Stimulated activated memory B cell treated with anti-CD40 and anti-IgM and Interleukin-4, amounts not matched to agents 10 μg/mL and 1 μg/mL and 100 μg/mL, for 72 hours (primary cell): ENCODE results near the gene CDKN1A.
A peak's percentile ranks its signal among the peaks of the same experiment; 100 is the strongest.
"Not testable (repeated sequence)": the region's sequence is repeated elsewhere in the genome, so short reads cannot be mapped to it uniquely, and the experiment has no call there.

ENCODE experiments used
- ATAC-seq: fragments of 150-1000 bp; cut with Tn5 transposase; 2 replicates; pipeline ENCODE4 v1.10.0; 2021
- H3K27ac Mint-ChIP-seq: one replicate; pipeline ENCODE4 v1.8.0; 2022; ENCODE audit warnings: mild to moderate bottlenecking, mixed read lengths
- H3K27me3 Mint-ChIP-seq: one replicate; pipeline ENCODE4 v1.8.0; 2022; ENCODE audit warnings: mixed read lengths
- H3K36me3 Mint-ChIP-seq: one replicate; pipeline ENCODE4 v1.8.0; 2022; ENCODE audit warnings: mixed read lengths
- H3K4me1 Mint-ChIP-seq: one replicate; pipeline ENCODE4 v1.8.0; 2022; ENCODE audit warnings: mixed read lengths
- H3K4me3 Mint-ChIP-seq: one replicate; pipeline ENCODE4 v1.8.0; 2022; ENCODE audit warnings: mild to moderate bottlenecking, moderate library complexity, mixed read lengths
- H3K9me3 Mint-ChIP-seq: one replicate; pipeline ENCODE4 v1.8.0; 2022; ENCODE audit warnings: mixed read lengths

CDKN1A gene

GRCh38 chr6:36714511-36714910, 36.0 kb downstream of the CDKN1A start:
- Mint-ChIP-seq H3K4me3 (no peak overlapping the region), H3K27ac (no peak overlapping the region), H3K4me1 (peaks cover 4% of the 10 kb centered on the region), H3K9me3 (no peaks in the 10 kb centered on the region), H3K27me3 (no peaks in the 10 kb centered on the region), H3K36me3 (no peaks in the 10 kb centered on the region)
- no peak for ATAC-seq

- no peak overlapping the region for H3K4me3 Mint-ChIP-seq
- no peaks in the 10 kb centered on the region for H3K27me3 Mint-ChIP-seq
- no peaks in the 10 kb centered on the region for H3K9me3 Mint-ChIP-seq
- no peak for ATAC-seq
- peaks cover 14% of the 10 kb centered on the region for H3K4me1 Mint-ChIP-seq
- H3K36me3 Mint-ChIP-seq: no peaks in the 10 kb centered on the region
- H3K27ac Mint-ChIP-seq: no peak overlapping the region
These were observed 37.0 kb downstream of the CDKN1A start for GRCh38 chr6:36715469-36715868.

GRCh38 chr6:36716476-36717093, 38.1 kb downstream of the CDKN1A start:
- Mint-ChIP-seq H3K27ac (no peak overlapping the region), H3K9me3 (no peaks in the 10 kb centered on the region), H3K4me3 (no peak overlapping the region), H3K4me1 (peaks cover 20% of the 10 kb centered on the region), H3K36me3 (no peaks in the 10 kb centered on the region), H3K27me3 (no peaks in the 10 kb centered on the region)
- no peak for ATAC-seq

- Mint-ChIP-seq H3K9me3 (no peaks in the 10 kb centered on the region), H3K27ac (peak overlapping the region; percentile 9), H3K4me1 (peaks cover 20% of the 10 kb centered on the region), H3K4me3 (no peak overlapping the region), H3K27me3 (no peaks in the 10 kb centered on the region), H3K36me3 (no peaks in the 10 kb centered on the region)
- no peak for ATAC-seq
These were observed 38.8 kb downstream of the CDKN1A start for GRCh38 chr6:36717231-36717825.

GRCh38 chr6:36717871-36718540, 39.5 kb downstream of the CDKN1A start:
- Mint-ChIP-seq H3K27ac (peak overlapping the region; percentile 9), H3K4me3 (no peak overlapping the region), H3K36me3 (no peaks in the 10 kb centered on the region), H3K9me3 (no peaks in the 10 kb centered on the region), H3K4me1 (peaks cover 20% of the 10 kb centered on the region), H3K27me3 (no peaks in the 10 kb centered on the region)
- ATAC-seq: no peak

GRCh38 chr6:36718560-36718959, 40.0 kb downstream of the CDKN1A start:
- Mint-ChIP-seq H3K27ac (no peak overlapping the region), H3K4me1 (peaks cover 20% of the 10 kb centered on the region), H3K27me3 (no peaks in the 10 kb centered on the region), H3K36me3 (no peaks in the 10 kb centered on the region), H3K4me3 (no peak overlapping the region), H3K9me3 (no peaks in the 10 kb centered on the region)
- no peak for ATAC-seq

GRCh38 chr6:36719126-36719525, 40.6 kb downstream of the CDKN1A start:
- no peaks in the 10 kb centered on the region for H3K36me3 Mint-ChIP-seq
- H3K4me1 Mint-ChIP-seq: peaks cover 20% of the 10 kb centered on the region

GRCh38 chr6:36720251-36721141, 42.0 kb downstream of the CDKN1A start:
- ATAC-seq: peak; percentile 17
- peaks cover 34% of the 10 kb centered on the region for H3K4me1 Mint-ChIP-seq
- H3K4me3 Mint-ChIP-seq: no peak overlapping the region
- H3K27ac Mint-ChIP-seq: peak overlapping the region; percentile 7
- H3K9me3 Mint-ChIP-seq: no peaks in the 10 kb centered on the region
- H3K36me3 Mint-ChIP-seq: no peaks in the 10 kb centered on the region
- no peaks in the 10 kb centered on the region for H3K27me3 Mint-ChIP-seq

More at GRCh38 chr6:36719126-36719525, 40.6 kb downstream of the CDKN1A start:
- H3K4me3 Mint-ChIP-seq: no peak overlapping the region
- H3K9me3 Mint-ChIP-seq: no peaks in the 10 kb centered on the region
- H3K27me3 Mint-ChIP-seq: no peaks in the 10 kb centered on the region
- H3K27ac Mint-ChIP-seq: peak overlapping the region; percentile 7
- no peak for ATAC-seq

GRCh38 chr6:36721369-36722140, 43.0 kb downstream of the CDKN1A start:
- no peak for ATAC-seq
- Mint-ChIP-seq H3K27me3 (no peaks in the 10 kb centered on the region), H3K4me1 (peaks cover 45% of the 10 kb centered on the region), H3K36me3 (no peaks in the 10 kb centered on the region), H3K9me3 (no peaks in the 10 kb centered on the region), H3K4me3 (no peak overlapping the region), H3K27ac (peak overlapping the region; percentile 58)

GRCh38 chr6:36722365-36722764, 43.9 kb downstream of the CDKN1A start:
- ATAC-seq: no peak
- peaks cover 53% of the 10 kb centered on the region for H3K4me1 Mint-ChIP-seq
- H3K27me3 Mint-ChIP-seq: no peaks in the 10 kb centered on the region
- H3K9me3 Mint-ChIP-seq: no peaks in the 10 kb centered on the region
- no peaks in the 10 kb centered on the region for H3K36me3 Mint-ChIP-seq
- H3K27ac Mint-ChIP-seq: peak overlapping the region; percentile 58
- no peak overlapping the region for H3K4me3 Mint-ChIP-seq

GRCh38 chr6:36722879-36723278, 44.4 kb downstream of the CDKN1A start:
- Mint-ChIP-seq H3K9me3 (peaks cover 3% of the 10 kb centered on the region), H3K4me1 (peaks cover 58% of the 10 kb centered on the region)
- ATAC-seq: no peak

GRCh38 chr6:36723992-36724391, 45.5 kb downstream of the CDKN1A start:
- not testable (repeated sequence) for H3K9me3 Mint-ChIP-seq, H3K27me3 Mint-ChIP-seq, ATAC-seq, H3K4me3 Mint-ChIP-seq, H3K27ac Mint-ChIP-seq, H3K36me3 Mint-ChIP-seq
- peaks cover 69% of the 10 kb centered on the region for H3K4me1 Mint-ChIP-seq

More at GRCh38 chr6:36722879-36723278, 44.4 kb downstream of the CDKN1A start:
- Mint-ChIP-seq H3K36me3 (no peaks in the 10 kb centered on the region), H3K4me3 (no peak overlapping the region), H3K27ac (peak overlapping the region; percentile 58), H3K27me3 (no peaks in the 10 kb centered on the region)

- ATAC-seq: no peak
- Mint-ChIP-seq H3K4me3 (no peak overlapping the region), H3K36me3 (no peaks in the 10 kb centered on the region), H3K27ac (peak overlapping the region; percentile 46), H3K27me3 (no peaks in the 10 kb centered on the region), H3K9me3 (peaks cover 3% of the 10 kb centered on the region), H3K4me1 (peaks cover 69% of the 10 kb centered on the region)
These were observed 46.2 kb downstream of the CDKN1A start for GRCh38 chr6:36724514-36725390.

- Mint-ChIP-seq H3K27me3 (no peaks in the 10 kb centered on the region), H3K36me3 (no peaks in the 10 kb centered on the region), H3K9me3 (peaks cover 3% of the 10 kb centered on the region), H3K27ac (peak overlapping the region; percentile 46), H3K4me3 (no peak overlapping the region), H3K4me1 (peaks cover 61% of the 10 kb centered on the region)
- no peak for ATAC-seq
These were observed 47.1 kb downstream of the CDKN1A start for GRCh38 chr6:36725581-36725980.
